Measurements from ENCODE around the gene SNTG2. TPM values are rescaled to one million over a fixed set of nuclear protein-coding genes. Genes with fewer than 3 reads are reported as not detected.

The SNTG2 gene
- polyA plus RNA-seq, 1 experiment: 0.06 TPM

- H3K9me3 ChIP-seq (ENCODE audit: control insufficient read depth, insufficient read depth, low read length): peaks cover 26% of the 10 kb centered on the region
- CTCF ChIA-PET: no interaction called here
- no peak for DNase-seq (ENCODE audit: low read depth, low spot score)
- POLR2A ChIA-PET: no interaction called here
- H3K27ac ChIP-seq (ENCODE audit: low read depth, low read length): no peak overlapping the region
- no peak for TF ChIP-seq CTCF (IDR thresholded peaks at IDR 0.05; ENCODE audit: low read depth, low read length)
- no peaks in the 10 kb centered on the region for H3K27me3 ChIP-seq (ENCODE audit: control insufficient read depth, insufficient read depth, low read length)
- H3K4me3 ChIP-seq (ENCODE audit: low read depth, low read length): no peak overlapping the region
Measured at GRCh38 chr2:1268034-1268433, 317.4 kb downstream of the SNTG2 start.

GRCh38 chr2:1269812-1270211, 319.2 kb downstream of the SNTG2 start:
- no peak for DNase-seq (ENCODE audit: low read depth, low spot score)
- Histone ChIP-seq H3K9me3 (ENCODE audit: control insufficient read depth, insufficient read depth, low read length) (peaks cover 27% of the 10 kb centered on the region), H3K27ac (ENCODE audit: low read depth, low read length) (no peak overlapping the region), H3K4me3 (ENCODE audit: low read depth, low read length) (no peak overlapping the region), H3K27me3 (ENCODE audit: control insufficient read depth, insufficient read depth, low read length) (no peaks in the 10 kb centered on the region)
- CTCF ChIA-PET: no interaction called here
- POLR2A ChIA-PET: no interaction called here
- TF ChIP-seq CTCF (IDR thresholded peaks at IDR 0.05; ENCODE audit: low read depth, low read length): no peak

GRCh38 chr2:1272835-1273234, 322.2 kb downstream of the SNTG2 start:
- POLR2A ChIA-PET: no interaction called here
- Histone ChIP-seq H3K9me3 (ENCODE audit: control insufficient read depth, insufficient read depth, low read length) (peaks cover 21% of the 10 kb centered on the region), H3K27ac (ENCODE audit: low read depth, low read length) (no peak overlapping the region), H3K4me3 (ENCODE audit: low read depth, low read length) (no peak overlapping the region), H3K27me3 (ENCODE audit: control insufficient read depth, insufficient read depth, low read length) (no peaks in the 10 kb centered on the region)
- TF ChIP-seq CTCF (IDR thresholded peaks at IDR 0.05; ENCODE audit: low read depth, low read length): no peak
- CTCF ChIA-PET: no interaction called here
- no peak for DNase-seq (ENCODE audit: low read depth, low spot score)

GRCh38 chr2:1277634-1278033, 327.0 kb downstream of the SNTG2 start:
- ChIA-PET POLR2A (no interaction called here), CTCF (no interaction called here)
- H3K27ac ChIP-seq (ENCODE audit: low read depth, low read length): no peak overlapping the region
- TF ChIP-seq CTCF (IDR thresholded peaks at IDR 0.05; ENCODE audit: low read depth, low read length): no peak
- peaks cover 22% of the 10 kb centered on the region for H3K9me3 ChIP-seq (ENCODE audit: control insufficient read depth, insufficient read depth, low read length)
- no peaks in the 10 kb centered on the region for H3K27me3 ChIP-seq (ENCODE audit: control insufficient read depth, insufficient read depth, low read length)
- H3K4me3 ChIP-seq (ENCODE audit: low read depth, low read length): no peak overlapping the region
- DNase-seq (ENCODE audit: low read depth, low spot score): no peak

GRCh38 chr2:1278125-1278524, 327.5 kb downstream of the SNTG2 start:
- no peaks in the 10 kb centered on the region for H3K27me3 ChIP-seq (ENCODE audit: control insufficient read depth, insufficient read depth, low read length)
- POLR2A ChIA-PET: no interaction called here
- H3K4me3 ChIP-seq (ENCODE audit: low read depth, low read length): no peak overlapping the region
- no peak for TF ChIP-seq CTCF (IDR thresholded peaks at IDR 0.05; ENCODE audit: low read depth, low read length)
- H3K27ac ChIP-seq (ENCODE audit: low read depth, low read length): no peak overlapping the region
- DNase-seq (ENCODE audit: low read depth, low spot score): no peak
- peaks cover 20% of the 10 kb centered on the region for H3K9me3 ChIP-seq (ENCODE audit: control insufficient read depth, insufficient read depth, low read length)
- CTCF ChIA-PET: no interaction called here
